GM18951 (cell line): ENCODE measurements around the gene C13orf42.

Experiments
- POLR2A ChIP-seq: IDR thresholded peaks from 4 replicates; pipeline ENCODE4 v1.6.1; 2011; ENCODE audit warnings: mild to moderate bottlenecking; ENCODE audit not compliant: insufficient read length, insufficient read depth; ENCODE audit errors: extremely low read depth
- in situ Hi-C: fragments of 300-500 bp; cut with MboI; formaldehyde crosslinking; loops from one replicate; pipeline ENCODE4 v1.12.0; 2022; ENCODE audit warnings: low sequenced_read_pairs, mixed read lengths, inconsistent platforms; ENCODE audit not compliant: unreplicated experiment

C13orf42 gene

DNA sequence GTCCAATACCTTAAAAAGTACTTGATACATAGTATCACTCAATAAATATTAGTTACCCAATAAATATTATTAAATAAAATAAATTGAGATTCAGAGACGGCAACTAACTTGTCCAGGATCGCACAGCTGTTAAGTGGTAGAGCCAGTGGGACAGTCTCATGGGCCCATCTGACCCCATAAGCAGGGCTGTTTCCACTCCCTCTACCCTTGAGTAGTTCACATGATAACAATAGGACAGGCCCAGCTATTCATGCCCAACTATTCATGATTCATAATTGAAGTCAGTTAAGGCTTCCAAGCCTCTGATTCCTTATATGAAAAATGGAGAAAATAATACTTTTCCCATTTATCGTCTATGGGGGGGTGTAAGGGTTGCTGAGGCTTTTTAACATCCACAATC, 78.2 kb downstream of the C13orf42 start:
- in situ Hi-C loops: no loop called here
- TF ChIP-seq POLR2A: no peak
